K562 (cell line): ENCODE data around the gene LSP1. TPM values are rescaled to one million over a fixed set of nuclear protein-coding genes. Genes with fewer than 3 reads are reported as not detected.
A peak's percentile ranks its signal among the peaks of the same experiment; 100 is the strongest.

Experiments
- ADNP ChIP-seq: fragments of 200-800 bp; sonication (Bioruptor generic); IDR thresholded peaks from 2 replicates; pipeline ENCODE4 v1.6.1; 2016; ENCODE audit warnings: missing genetic modification characterization, missing compliant biosample characterization
- FOXM1 ChIP-seq, 2 experiments: fragments of 450-650 bp in 1 of 2; sonication (generic) in 1 of 2; formaldehyde crosslinking in 1 of 2; IDR thresholded peaks; 2 replicates each; pipeline versions ENCODE4 v1.6.1 to v1.9.0; 2017 to 2022; ENCODE audit warnings: low read depth in 2 of 2, mild to moderate bottlenecking in 2 of 2, missing genetic modification reagents in 1 of 2, moderate library complexity in 1 of 2
- PKNOX1 ChIP-seq: fragments of 450-650 bp; IDR thresholded peaks from 2 replicates; pipeline ENCODE4 v1.6.1; 2016
- PTRF ChIP-seq: fragments of 450-650 bp; IDR thresholded peaks from 2 replicates; pipeline ENCODE4 v1.6.1; 2016; ENCODE audit warnings: mild to moderate bottlenecking, missing genetic modification characterization, missing compliant biosample characterization
- RBM39 ChIP-seq: fragments of 200-400 bp; formaldehyde crosslinking; optimal IDR thresholded peaks from 2 replicates; pipeline ENCODE3; 2018; ENCODE audit warnings: low read depth, low read length
- RCOR1 ChIP-seq, 2 experiments: IDR thresholded peaks; 2 replicates each; pipeline ENCODE4 v1.6.1; 2012; ENCODE audit warnings: low read depth in 2 of 2, low read length in 2 of 2, borderline replicate concordance in 1 of 2, improper control_type of control experiment in 1 of 2
- STAT5A ChIP-seq: IDR thresholded peaks from 2 replicates; pipeline ENCODE4 v1.6.1; 2012; ENCODE audit warnings: low read length, inconsistent platforms, borderline replicate concordance
- TBL1XR1 ChIP-seq, 2 experiments: IDR thresholded peaks; 2 replicates each; pipeline ENCODE4 v1.6.1; 2012; ENCODE audit warnings: improper control_type of control experiment in 2 of 2, low read length in 2 of 2, mild to moderate bottlenecking in 1 of 2
- TCF7 ChIP-seq: sonication (generic); IDR thresholded peaks from 2 replicates; pipeline ENCODE4 v1.6.1; 2016; ENCODE audit warnings: antibody characterized with exemption, borderline replicate concordance
- TFAM ChIP-seq: fragments of 250-450 bp; sonication (Bioruptor Pico); conservative IDR thresholded peaks from 2 replicates; pipeline ENCODE4 v1.5.0; 2021; ENCODE audit warnings: mild to moderate bottlenecking, moderate library complexity
- ZBTB49 ChIP-seq: sonication (generic); formaldehyde crosslinking; IDR thresholded peaks from 2 replicates; pipeline ENCODE4 v1.8.0; 2022; ENCODE audit warnings: missing genetic modification reagents, mild to moderate bottlenecking, borderline replicate concordance
- polyA plus RNA-seq, 8 experiments: library from polyadenylated mRNA; depleted of rRNA in 4 of 8; stranded (reverse) in 5 of 8; unstranded in 3 of 8; fragments of >200 nt; fragmentation: Nextera tagmentation in 2 of 8; fragmentation: Illumina TruSeq in 1 of 8; extraction: Ambion mirVana in 2 of 8; extraction: Trizol in 1 of 8; gene quantifications; 2 replicates each; pipeline versions ENCODE4 v1.2.1 to v1.2.3, GENCODE V29; 2011 to 2014; ENCODE audit warnings: inconsistent platforms in 1 of 8, missing spikeins in 1 of 8
- total RNA-seq, 7 experiments: library from RNA; depleted of rRNA in 6 of 7; stranded (reverse); fragments of >200 nt in 6 of 7; fragmentation: Illumina TruSeq in 2 of 7; extraction: Trizol in 2 of 7; gene quantifications; 2 replicates each; pipeline versions ENCODE4 v1.2.1 to v1.2.3, GENCODE V29; 2011 to 2021; ENCODE audit warnings: low replicate concordance in 1 of 7
- TF ChIP-seq, protein P1 (sequence below): sonication (generic); formaldehyde crosslinking; IDR thresholded peaks from 2 replicates; pipeline ENCODE4 v1.8.0; 2022; ENCODE audit warnings: mild to moderate bottlenecking, missing genetic modification reagents
- TF ChIP-seq, protein P2 (sequence below): fragments of 250-450 bp; sonication (Bioruptor Pico); IDR thresholded peaks from 2 replicates; pipeline ENCODE4 v1.4.0; 2020
- TF ChIP-seq, protein P3 (sequence below): sonication (generic); formaldehyde crosslinking; IDR thresholded peaks from 2 replicates; pipeline ENCODE4 v1.8.1; 2022; ENCODE audit warnings: missing genetic modification reagents

The LSP1 gene
- total and polyA plus RNA-seq, 9 of the 15 experiments (the other 6 are each of a cell fraction or from before 2014, with no cell fraction given): 0.08 to 2.9 (median 0.65) TPM; not detected in 2

DNA sequence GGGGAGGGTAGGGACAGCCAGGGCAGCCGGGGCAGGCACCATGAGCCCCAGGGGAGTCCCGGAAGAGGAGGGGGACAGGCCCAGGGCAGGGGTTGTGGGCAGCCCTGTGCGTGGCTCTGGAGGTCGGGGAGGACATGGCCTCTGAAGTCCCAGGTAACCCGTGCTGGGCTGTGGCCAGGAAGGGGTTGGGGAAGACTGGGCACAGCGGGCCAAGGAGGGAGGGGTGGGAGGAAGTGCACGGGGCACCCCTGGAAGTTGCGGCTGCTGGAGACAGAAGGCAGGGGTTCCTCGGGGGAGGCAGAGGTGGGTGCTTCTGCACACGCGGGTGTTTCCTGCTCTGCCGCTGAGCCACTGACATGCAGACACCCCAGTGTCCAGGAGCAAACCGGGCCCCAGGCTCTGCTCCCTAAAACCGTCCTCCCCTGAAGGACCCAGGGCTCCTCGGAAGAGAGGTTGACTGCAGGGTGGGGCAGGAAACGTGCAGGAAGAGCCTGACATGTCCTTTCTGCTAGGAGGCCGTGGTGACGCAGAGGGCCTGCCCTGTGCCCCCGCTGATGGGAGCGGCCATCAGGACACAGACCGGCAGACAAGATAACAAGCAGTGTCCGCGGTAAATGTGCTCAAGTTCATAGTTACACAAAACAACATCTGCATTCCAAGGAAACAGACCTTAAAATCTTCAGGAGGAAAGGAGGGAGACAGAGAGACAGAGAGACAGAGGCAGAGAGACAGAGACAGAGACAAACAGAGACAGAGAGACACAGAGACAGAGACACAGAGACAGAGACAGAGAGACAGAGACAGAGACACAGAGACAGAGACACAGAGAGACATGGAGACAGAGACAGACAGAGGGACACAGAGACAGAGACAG, 8.4 kb upstream of the LSP1 start (continued):
- no peak for TF ChIP-seq ZBTB49 (CRISPR knock-in tag)
- TF ChIP-seq PKNOX1: peak; percentile 65
- no peak for TF ChIP-seq STAT5A
- peak in 1 of 2 experiments; percentile 64; a peak in 1 of 4 replicates for TF ChIP-seq RCOR1 (IDR thresholded peaks at IDR 0.05; ENCODE audit: borderline replicate concordance in 1 of 2, low read depth in 2 of 2, low read length in 2 of 2)
- TF ChIP-seq FOXM1 (IDR thresholded peaks at IDR 0.05; ENCODE audit: low read depth): peak; percentile 27; the same call in 1 of the 2 replicates
- no peak for TF ChIP-seq FOXM1 (CRISPR knock-in tag; IDR thresholded peaks at IDR 0.05; ENCODE audit: low read depth)
- no peak for TF ChIP-seq RBM39
- TF ChIP-seq TCF7: no peak
- TF ChIP-seq TFAM (CRISPR knock-in tag): no peak
- TF ChIP-seq, protein P1, sequence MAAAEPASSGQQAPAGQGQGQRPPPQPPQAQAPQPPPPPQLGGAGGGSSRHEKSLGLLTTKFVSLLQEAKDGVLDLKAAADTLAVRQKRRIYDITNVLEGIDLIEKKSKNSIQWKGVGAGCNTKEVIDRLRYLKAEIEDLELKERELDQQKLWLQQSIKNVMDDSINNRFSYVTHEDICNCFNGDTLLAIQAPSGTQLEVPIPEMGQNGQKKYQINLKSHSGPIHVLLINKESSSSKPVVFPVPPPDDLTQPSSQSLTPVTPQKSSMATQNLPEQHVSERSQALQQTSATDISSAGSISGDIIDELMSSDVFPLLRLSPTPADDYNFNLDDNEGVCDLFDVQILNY: no peak
- TF ChIP-seq ADNP (tag): no peak
- TF ChIP-seq PTRF (tag): no peak
- TF ChIP-seq, protein P2, sequence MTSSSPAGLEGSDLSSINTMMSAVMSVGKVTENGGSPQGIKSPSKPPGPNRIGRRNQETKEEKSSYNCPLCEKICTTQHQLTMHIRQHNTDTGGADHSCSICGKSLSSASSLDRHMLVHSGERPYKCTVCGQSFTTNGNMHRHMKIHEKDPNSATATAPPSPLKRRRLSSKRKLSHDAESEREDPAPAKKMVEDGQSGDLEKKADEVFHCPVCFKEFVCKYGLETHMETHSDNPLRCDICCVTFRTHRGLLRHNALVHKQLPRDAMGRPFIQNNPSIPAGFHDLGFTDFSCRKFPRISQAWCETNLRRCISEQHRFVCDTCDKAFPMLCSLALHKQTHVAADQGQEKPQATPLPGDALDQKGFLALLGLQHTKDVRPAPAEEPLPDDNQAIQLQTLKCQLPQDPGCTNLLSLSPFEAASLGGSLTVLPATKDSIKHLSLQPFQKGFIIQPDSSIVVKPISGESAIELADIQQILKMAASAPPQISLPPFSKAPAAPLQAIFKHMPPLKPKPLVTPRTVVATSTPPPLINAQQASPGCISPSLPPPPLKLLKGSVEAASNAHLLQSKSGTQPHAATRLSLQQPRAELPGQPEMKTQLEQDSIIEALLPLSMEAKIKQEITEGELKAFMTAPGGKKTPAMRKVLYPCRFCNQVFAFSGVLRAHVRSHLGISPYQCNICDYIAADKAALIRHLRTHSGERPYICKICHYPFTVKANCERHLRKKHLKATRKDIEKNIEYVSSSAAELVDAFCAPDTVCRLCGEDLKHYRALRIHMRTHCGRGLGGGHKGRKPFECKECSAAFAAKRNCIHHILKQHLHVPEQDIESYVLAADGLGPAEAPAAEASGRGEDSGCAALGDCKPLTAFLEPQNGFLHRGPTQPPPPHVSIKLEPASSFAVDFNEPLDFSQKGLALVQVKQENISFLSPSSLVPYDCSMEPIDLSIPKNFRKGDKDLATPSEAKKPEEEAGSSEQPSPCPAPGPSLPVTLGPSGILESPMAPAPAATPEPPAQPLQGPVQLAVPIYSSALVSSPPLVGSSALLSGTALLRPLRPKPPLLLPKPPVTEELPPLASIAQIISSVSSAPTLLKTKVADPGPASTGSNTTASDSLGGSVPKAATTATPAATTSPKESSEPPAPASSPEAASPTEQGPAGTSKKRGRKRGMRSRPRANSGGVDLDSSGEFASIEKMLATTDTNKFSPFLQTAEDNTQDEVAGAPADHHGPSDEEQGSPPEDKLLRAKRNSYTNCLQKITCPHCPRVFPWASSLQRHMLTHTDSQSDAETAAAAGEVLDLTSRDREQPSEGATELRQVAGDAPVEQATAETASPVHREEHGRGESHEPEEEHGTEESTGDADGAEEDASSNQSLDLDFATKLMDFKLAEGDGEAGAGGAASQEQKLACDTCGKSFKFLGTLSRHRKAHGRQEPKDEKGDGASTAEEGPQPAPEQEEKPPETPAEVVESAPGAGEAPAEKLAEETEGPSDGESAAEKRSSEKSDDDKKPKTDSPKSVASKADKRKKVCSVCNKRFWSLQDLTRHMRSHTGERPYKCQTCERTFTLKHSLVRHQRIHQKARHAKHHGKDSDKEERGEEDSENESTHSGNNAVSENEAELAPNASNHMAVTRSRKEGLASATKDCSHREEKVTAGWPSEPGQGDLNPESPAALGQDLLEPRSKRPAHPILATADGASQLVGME (CRISPR knock-in tag): no peak
- TF ChIP-seq, protein P3, sequence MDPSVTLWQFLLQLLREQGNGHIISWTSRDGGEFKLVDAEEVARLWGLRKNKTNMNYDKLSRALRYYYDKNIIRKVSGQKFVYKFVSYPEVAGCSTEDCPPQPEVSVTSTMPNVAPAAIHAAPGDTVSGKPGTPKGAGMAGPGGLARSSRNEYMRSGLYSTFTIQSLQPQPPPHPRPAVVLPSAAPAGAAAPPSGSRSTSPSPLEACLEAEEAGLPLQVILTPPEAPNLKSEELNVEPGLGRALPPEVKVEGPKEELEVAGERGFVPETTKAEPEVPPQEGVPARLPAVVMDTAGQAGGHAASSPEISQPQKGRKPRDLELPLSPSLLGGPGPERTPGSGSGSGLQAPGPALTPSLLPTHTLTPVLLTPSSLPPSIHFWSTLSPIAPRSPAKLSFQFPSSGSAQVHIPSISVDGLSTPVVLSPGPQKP: no peak
- TF ChIP-seq TBL1XR1 (IDR thresholded peaks at IDR 0.05; ENCODE audit: low read length in 2 of 2): 0 out of 4 replicates have a peak, but pooled peaks of 1 of the 2 experiments have one; percentile 14
